H9 (cell line): ENCODE data around the gene TRIO. TPM values are rescaled to one million over a fixed set of nuclear protein-coding genes. Genes with fewer than 3 reads are reported as not detected.

Experiments
- DNase-seq: peaks from one replicate; pipeline ENCODE4 v3.0.0-alpha.2; 2017
- H2AFZ ChIP-seq: one replicate; pipeline ENCODE4 v1.6.1; 2013; ENCODE audit warnings: mild to moderate bottlenecking, low read length, control low read depth, moderate library complexity
- H2AK5ac ChIP-seq: 2 replicates; pipeline ENCODE4 v1.6.1; 2013; ENCODE audit warnings: low read length, control low read depth, mixed read lengths; ENCODE audit not compliant: insufficient read length
- H2BK120ac ChIP-seq: one replicate; pipeline ENCODE4 v1.6.1; 2013; ENCODE audit warnings: low read depth, mild to moderate bottlenecking, low read length, control low read depth, inconsistent platforms; ENCODE audit not compliant: poor library complexity, severe bottlenecking
- H2BK12ac ChIP-seq: 2 replicates; pipeline ENCODE4 v1.6.1; 2013; ENCODE audit warnings: low read length, control low read depth, mixed read lengths, low read depth; ENCODE audit not compliant: insufficient read length
- H2BK15ac ChIP-seq: 2 replicates; pipeline ENCODE4 v1.6.1; 2013; ENCODE audit warnings: low read depth, low read length, control low read depth
- H2BK20ac ChIP-seq: one replicate; pipeline ENCODE4 v1.6.1; 2013; ENCODE audit warnings: low read depth, mild to moderate bottlenecking, low read length, control low read depth, inconsistent platforms; ENCODE audit not compliant: poor library complexity, severe bottlenecking
- H2BK5ac ChIP-seq: 2 replicates; pipeline ENCODE4 v1.6.1; 2013; ENCODE audit warnings: low read length, control low read depth, mixed read lengths; ENCODE audit not compliant: insufficient read length
- H3K14ac ChIP-seq: 2 replicates; pipeline ENCODE4 v1.6.1; 2013; ENCODE audit warnings: low read length, control low read depth; ENCODE audit not compliant: insufficient read depth
- H3K18ac ChIP-seq: 2 replicates; pipeline ENCODE4 v1.6.1; 2013; ENCODE audit warnings: low read depth, mild to moderate bottlenecking, mixed read lengths, low read length, control low read depth; ENCODE audit not compliant: insufficient read length
- H3K23ac ChIP-seq: 2 replicates; pipeline ENCODE4 v1.6.1; 2013; ENCODE audit warnings: low read length, control low read depth, mixed read lengths, low read depth; ENCODE audit not compliant: insufficient read length
- H3K23me2 ChIP-seq: 2 replicates; pipeline ENCODE4 v1.6.1; 2013; ENCODE audit warnings: low read depth, mild to moderate bottlenecking, mixed read lengths, low read length, control low read depth; ENCODE audit not compliant: insufficient read length, poor library complexity, severe bottlenecking
- H3K27ac ChIP-seq: 2 replicates; pipeline ENCODE4 v1.5.1; 2013; ENCODE audit warnings: low read length, control low read depth, mixed read lengths, low read depth; ENCODE audit not compliant: insufficient read length
- H3K27me3 ChIP-seq: 2 replicates; pipeline ENCODE4 v1.6.1; 2013; ENCODE audit warnings: low read length, control low read depth, inconsistent platforms; ENCODE audit not compliant: insufficient read depth
- H3K4ac ChIP-seq: 2 replicates; pipeline ENCODE4 v1.6.1; 2013; ENCODE audit warnings: low read depth, mild to moderate bottlenecking, control low read depth, inconsistent platforms, low read length, moderate library complexity
- H3K4me1 ChIP-seq: 2 replicates; pipeline ENCODE4 v1.6.1; 2013; ENCODE audit warnings: low read length, control low read depth, inconsistent platforms; ENCODE audit not compliant: insufficient read depth
- H3K4me2 ChIP-seq: 2 replicates; pipeline ENCODE4 v1.6.1; 2013; ENCODE audit warnings: low read length, control low read depth, mixed read lengths; ENCODE audit not compliant: insufficient read length, insufficient read depth
- H3K56ac ChIP-seq: 2 replicates; pipeline ENCODE4 v1.6.1; 2013; ENCODE audit warnings: low read depth, mild to moderate bottlenecking, mixed read lengths, low read length, control low read depth; ENCODE audit not compliant: insufficient read length
- H3K79me1 ChIP-seq: 2 replicates; pipeline ENCODE4 v1.6.1; 2013; ENCODE audit warnings: low read depth, mild to moderate bottlenecking, moderate library complexity, low read length, control low read depth, inconsistent platforms; ENCODE audit not compliant: insufficient read depth, poor library complexity, severe bottlenecking
- H3K79me2 ChIP-seq: 2 replicates; pipeline ENCODE4 v1.6.1; 2013; ENCODE audit warnings: low read length, control low read depth, inconsistent platforms; ENCODE audit not compliant: insufficient read depth
- H3K9ac ChIP-seq: 2 replicates; pipeline ENCODE4 v1.6.1; 2013; ENCODE audit warnings: low read length, control low read depth, mixed read lengths; ENCODE audit not compliant: insufficient read length; ENCODE audit errors: extremely low read depth
- H3K9me3 ChIP-seq: one replicate; pipeline ENCODE4 v1.6.1; 2013; ENCODE audit warnings: low read depth, low read length, inconsistent platforms; ENCODE audit not compliant: control insufficient read depth
- H3T11ph ChIP-seq: one replicate; pipeline ENCODE4 v1.6.1; 2013; ENCODE audit warnings: mild to moderate bottlenecking, low read length, control low read depth, inconsistent platforms
- H4K20me1 ChIP-seq: one replicate; pipeline ENCODE4 v1.6.1; 2013; ENCODE audit not compliant: control insufficient read depth, insufficient read length, insufficient read depth
- H4K5ac ChIP-seq: 2 replicates; pipeline ENCODE4 v1.6.1; 2013; ENCODE audit warnings: low read depth, mild to moderate bottlenecking, mixed read lengths, low read length, control low read depth; ENCODE audit not compliant: insufficient read length
- H4K8ac ChIP-seq: replicated peaks from 2 replicates; pipeline ENCODE4 v1.6.1; 2013; ENCODE audit warnings: low read length, control low read depth, mixed read lengths, low read depth; ENCODE audit not compliant: insufficient read length
- H4K91ac ChIP-seq: 2 replicates; pipeline ENCODE4 v1.6.1; 2013; ENCODE audit warnings: low read depth, mild to moderate bottlenecking, moderate library complexity, mixed read lengths, low read length, control low read depth; ENCODE audit not compliant: insufficient read length
- H3K27ac Mint-ChIP-seq, 3 experiments: 2 replicates in 2 of 3; 3 replicates in 1 of 3; pipeline ENCODE4 v1.8.0; 2020 to 2021; ENCODE audit warnings: mixed read lengths in 3 of 3, mild to moderate bottlenecking in 1 of 3, moderate library complexity in 1 of 3
- H3K27me3 Mint-ChIP-seq: 2 replicates; pipeline ENCODE4 v1.8.0; 2021; ENCODE audit warnings: low read depth, mild to moderate bottlenecking, moderate library complexity, mixed read lengths
- H3K36me3 Mint-ChIP-seq, 3 experiments: 2 replicates in 2 of 3; 3 replicates in 1 of 3; pipeline ENCODE4 v1.8.0; 2020 to 2021; ENCODE audit warnings: low read depth in 3 of 3, mixed read lengths in 3 of 3; ENCODE audit not compliant: insufficient read depth in 1 of 3
- H3K4me1 Mint-ChIP-seq, 2 experiments: 2 replicates each; pipeline ENCODE4 v1.8.0; 2020; ENCODE audit warnings: mixed read lengths in 2 of 2
- H3K4me3 Mint-ChIP-seq, 2 experiments: 2 replicates in 1 of 2; 3 replicates in 1 of 2; pipeline ENCODE4 v1.8.0; 2020 to 2021; ENCODE audit warnings: mild to moderate bottlenecking in 2 of 2, mixed read lengths in 2 of 2, moderate library complexity in 1 of 2
- H3K9me3 Mint-ChIP-seq, 2 experiments: 2 replicates in 1 of 2; 3 replicates in 1 of 2; pipeline ENCODE4 v1.8.0; 2020; ENCODE audit warnings: mild to moderate bottlenecking in 2 of 2, mixed read lengths in 2 of 2, moderate library complexity in 1 of 2
- WGBS: extraction: QIAGEN DNeasy Blood & Tissue Kit; methylation state at CpG from one replicate; pipeline ENCODE4 v1.1.7; 2013; ENCODE audit warnings: missing lambda C conversion rate, low lambda C conversion rate, mixed read lengths; ENCODE audit not compliant: insufficient read length; ENCODE audit errors: extremely low coverage; 5-methylcytosine and 5-hydroxymethylcytosine counted together
- total RNA-seq: library from RNA; stranded (reverse); gene quantifications from 2 replicates; pipeline ENCODE4 v1.2.1, GENCODE V29; 2021
- TF ChIP-seq, protein P1 (sequence below): fragments of 200-600 bp; sonication (generic); conservative IDR thresholded peaks from 3 replicates; pipeline ENCODE4 v1.8.0; 2021; ENCODE audit warnings: antibody characterized with exemption, mild to moderate bottlenecking

The TRIO gene
- total RNA-seq, 1 experiment from 2014 or later: 87.8 TPM

DNA sequence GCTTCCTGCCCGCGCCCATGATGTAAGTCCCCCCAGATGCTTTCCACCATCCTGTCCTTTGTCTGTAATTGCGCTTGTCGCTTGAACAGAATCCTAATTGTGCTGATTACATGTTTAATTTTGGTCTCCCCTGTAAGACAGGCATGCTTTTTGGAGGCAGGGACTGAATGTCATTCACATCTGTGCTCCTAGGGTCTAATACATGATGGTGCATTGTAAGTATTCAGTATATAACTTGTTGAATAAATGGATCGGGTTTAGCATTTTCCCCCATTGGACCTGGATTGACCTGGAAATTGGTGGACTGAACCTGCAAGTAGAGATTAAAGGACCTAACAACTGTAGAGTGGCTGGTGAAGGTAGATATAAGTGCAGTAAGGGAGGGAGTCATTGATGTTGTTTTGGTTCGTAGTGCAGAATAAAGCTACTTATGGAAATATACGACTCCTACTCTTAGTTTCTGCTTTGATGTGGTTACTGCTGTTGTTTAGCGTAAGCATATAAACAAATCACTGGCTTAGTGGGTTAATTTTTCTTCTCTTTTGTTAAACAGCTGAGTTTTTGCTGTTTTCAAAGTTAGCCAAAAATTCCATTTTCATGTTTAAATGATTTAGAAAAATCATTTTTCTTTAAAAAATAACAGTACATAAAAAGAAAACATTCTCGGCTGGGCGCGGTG lies 57.3 kb downstream of the TRIO start:
- Mint-ChIP-seq H3K4me1 (peaks cover 55 to 61% of the 10 kb centered on the region in 2 experiments), H3K36me3 (no peaks in the 10 kb centered on the region; a peak in 1 of 7 replicates), H3K27ac (peak overlapping the region; percentile 2 to 13 (median 9); a peak in 1 of 7 replicates), H3K9me3 (no peaks in the 10 kb centered on the region), H3K27me3 (no peaks in the 10 kb centered on the region), H3K4me3 (no peak overlapping the region)
- Histone ChIP-seq H3K27me3 (no peaks in the 10 kb centered on the region), H2BK15ac (no peak overlapping the region), H3K27ac (no peak overlapping the region), H3K23ac (no peak overlapping the region), H4K5ac (no peak overlapping the region), H2BK12ac (no peak overlapping the region), H2AFZ (no peak overlapping the region), H4K8ac (no peak overlapping the region), H3K56ac (no peak overlapping the region), H2BK20ac (no peak overlapping the region), H4K91ac (no peak overlapping the region), H3K23me2 (no peaks in the 10 kb centered on the region), H3K4me1 (peaks cover 7% of the 10 kb centered on the region; the same call in 1 of the 2 replicates), H3K18ac (no peak overlapping the region), H3K4ac (no peak overlapping the region), H2BK5ac (no peak overlapping the region), H3K4me2 (no peak overlapping the region), H3K79me1 (no peaks in the 10 kb centered on the region), H3K9me3 (no peaks in the 10 kb centered on the region), H2AK5ac (no peak overlapping the region), H4K20me1 (no peaks in the 10 kb centered on the region), H2BK120ac (no peak overlapping the region), H3T11ph (no peak overlapping the region), H3K14ac (no peak overlapping the region), H3K79me2 (peaks cover 28% of the 10 kb centered on the region; the same call in 1 of the 2 replicates), H3K9ac (no peak overlapping the region)
- no CpG with 5 or more reads among the region's 11 CpGs for WGBS
- TF ChIP-seq, protein P1, sequence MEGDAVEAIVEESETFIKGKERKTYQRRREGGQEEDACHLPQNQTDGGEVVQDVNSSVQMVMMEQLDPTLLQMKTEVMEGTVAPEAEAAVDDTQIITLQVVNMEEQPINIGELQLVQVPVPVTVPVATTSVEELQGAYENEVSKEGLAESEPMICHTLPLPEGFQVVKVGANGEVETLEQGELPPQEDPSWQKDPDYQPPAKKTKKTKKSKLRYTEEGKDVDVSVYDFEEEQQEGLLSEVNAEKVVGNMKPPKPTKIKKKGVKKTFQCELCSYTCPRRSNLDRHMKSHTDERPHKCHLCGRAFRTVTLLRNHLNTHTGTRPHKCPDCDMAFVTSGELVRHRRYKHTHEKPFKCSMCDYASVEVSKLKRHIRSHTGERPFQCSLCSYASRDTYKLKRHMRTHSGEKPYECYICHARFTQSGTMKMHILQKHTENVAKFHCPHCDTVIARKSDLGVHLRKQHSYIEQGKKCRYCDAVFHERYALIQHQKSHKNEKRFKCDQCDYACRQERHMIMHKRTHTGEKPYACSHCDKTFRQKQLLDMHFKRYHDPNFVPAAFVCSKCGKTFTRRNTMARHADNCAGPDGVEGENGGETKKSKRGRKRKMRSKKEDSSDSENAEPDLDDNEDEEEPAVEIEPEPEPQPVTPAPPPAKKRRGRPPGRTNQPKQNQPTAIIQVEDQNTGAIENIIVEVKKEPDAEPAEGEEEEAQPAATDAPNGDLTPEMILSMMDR: no peak
- DNase-seq: no peak
